Stimulated activated CD8-positive, alpha-beta memory T cell treated with anti-CD3 and anti-CD28 coated beads, Interleukin-12 subunit alpha, Interleukin-12 subunit beta, amount 100 ng/mL, for 24 hours (primary cell): ENCODE results near the gene ARMC6.
"Not testable (repeated sequence)": the region's sequence is repeated elsewhere in the genome, so short reads cannot be mapped to it uniquely, and the experiment has no call there.

Experiments
- DNase-seq: peaks from one replicate; pipeline ENCODE4 v3.0.0-alpha.2; 2020; ENCODE audit errors: extremely low read depth

ARMC6 gene

GRCh38 chr19:19074196-19074882 is 40.9 kb downstream of the ARMC6 start:
- DNase-seq = no peak

DNA sequence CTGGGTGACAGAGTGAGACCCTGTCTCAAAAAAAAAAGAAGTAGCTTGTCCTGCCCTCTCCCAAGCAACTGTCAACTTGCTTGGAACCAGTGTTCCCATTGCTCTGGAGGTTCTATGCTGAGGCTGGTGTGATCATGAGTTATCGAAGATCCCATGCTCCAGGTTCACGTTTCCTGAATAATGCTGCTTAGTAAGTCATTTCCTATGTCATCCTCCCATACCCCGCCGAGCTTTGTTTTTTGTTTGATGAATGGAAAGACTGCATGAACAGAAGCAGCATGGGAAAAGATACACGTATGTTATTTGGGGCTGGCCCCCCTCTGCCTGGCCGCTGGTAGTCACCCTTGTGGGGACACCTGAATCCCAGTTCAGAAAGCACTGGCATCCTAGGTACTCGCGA is 41.7 kb downstream of the ARMC6 start:
- no peak for DNase-seq

DNA sequence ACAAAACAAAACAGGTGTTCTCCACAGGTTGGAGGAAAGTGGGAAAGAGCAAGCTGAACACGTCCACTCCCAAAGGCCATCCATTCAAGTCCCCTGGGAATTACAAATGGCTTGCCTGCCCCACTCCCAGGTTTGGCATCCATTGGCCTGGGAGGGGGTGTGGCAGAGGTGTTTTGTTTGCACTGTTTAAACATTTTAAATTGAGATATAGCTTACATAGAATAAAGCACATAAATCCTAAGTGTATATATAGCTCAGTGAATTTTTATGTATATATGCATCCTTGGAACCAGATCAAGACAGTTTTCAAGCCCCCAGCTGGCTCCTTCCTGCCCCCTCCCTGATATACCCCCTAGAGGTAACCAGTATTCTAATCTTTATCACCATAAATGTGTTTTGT is 43.1 kb downstream of the ARMC6 start:
- DNase-seq = no peak

GRCh38 chr19:19077103-19077502 is 43.7 kb downstream of the ARMC6 start:
- no peak for DNase-seq

DNA sequence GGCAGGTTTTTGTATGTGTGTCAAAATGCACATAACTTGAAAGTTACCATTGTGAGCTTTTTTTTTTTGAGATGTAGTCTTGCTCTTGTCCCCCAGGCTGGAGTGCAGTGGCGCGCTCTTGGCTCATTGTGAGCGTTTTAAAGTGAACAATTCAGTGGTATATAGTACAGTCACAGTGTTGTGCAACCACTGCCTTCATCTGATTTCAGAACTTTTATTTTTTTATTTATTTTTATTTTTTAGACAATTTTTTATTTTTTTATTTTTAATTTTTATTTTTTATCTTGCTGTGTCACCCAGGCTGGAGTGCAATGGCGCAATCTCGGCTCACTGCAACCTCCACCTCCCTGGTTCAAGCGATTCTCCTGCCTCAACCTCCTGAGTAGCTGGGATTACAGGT is 45.4 kb downstream of the ARMC6 start:
- no peak for DNase-seq

- DNase-seq = no peak
These were observed 46.2 kb downstream of the ARMC6 start for GRCh38 chr19:19079571-19079970.

DNA sequence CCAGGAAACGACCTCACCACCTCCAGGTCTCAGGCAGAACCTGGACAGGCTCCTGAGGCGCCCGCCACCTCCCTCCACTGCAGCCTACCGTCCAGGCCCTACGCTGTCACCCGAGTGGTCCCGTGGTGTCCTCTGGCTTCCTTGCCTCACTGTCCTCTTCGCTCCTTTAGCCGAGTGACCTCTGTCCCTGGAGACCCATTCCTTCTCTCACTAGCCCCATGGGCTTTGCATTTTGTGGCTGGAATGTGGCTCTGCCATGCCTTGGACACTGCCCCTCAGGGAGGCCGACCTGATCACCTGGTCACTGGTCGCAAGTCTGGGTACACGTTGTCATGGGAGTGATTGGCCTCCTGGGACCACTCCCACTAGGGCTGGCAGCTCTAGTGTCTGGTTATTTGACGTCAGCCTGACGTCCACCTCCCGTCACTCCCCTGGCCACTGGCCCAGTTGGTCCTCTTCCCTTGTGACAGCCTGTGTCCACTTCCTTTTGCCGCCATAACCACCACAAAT is 48.3 kb downstream of the ARMC6 start:
- DNase-seq = no peak

- DNase-seq = no peak
These were observed 50.2 kb downstream of the ARMC6 start for GRCh38 chr19:19083413-19084178.

DNA sequence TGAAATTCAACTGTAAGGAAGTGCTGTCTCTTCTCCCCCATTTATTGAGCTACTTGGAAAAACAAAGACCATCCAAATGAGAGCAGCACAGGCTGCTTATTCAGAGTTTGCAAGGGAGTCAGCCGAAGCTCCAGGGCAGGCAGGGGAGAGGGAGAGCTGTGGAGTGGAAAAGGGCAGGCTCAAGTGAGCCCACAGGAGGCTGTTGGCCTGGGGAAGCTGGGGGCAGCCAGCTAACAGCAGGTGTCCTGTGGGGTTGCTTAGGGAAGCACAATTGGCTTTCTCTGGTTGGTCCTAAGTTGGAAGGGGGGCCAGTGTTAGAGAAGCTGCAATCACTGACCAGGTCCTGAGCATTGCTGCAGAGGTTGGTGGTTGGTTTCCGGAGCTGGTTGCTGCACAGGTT is 54.3 kb downstream of the ARMC6 start:
- DNase-seq = no peak

- DNase-seq = no peak
These were observed 61.1 kb downstream of the ARMC6 start for GRCh38 chr19:19094513-19094912.

DNA sequence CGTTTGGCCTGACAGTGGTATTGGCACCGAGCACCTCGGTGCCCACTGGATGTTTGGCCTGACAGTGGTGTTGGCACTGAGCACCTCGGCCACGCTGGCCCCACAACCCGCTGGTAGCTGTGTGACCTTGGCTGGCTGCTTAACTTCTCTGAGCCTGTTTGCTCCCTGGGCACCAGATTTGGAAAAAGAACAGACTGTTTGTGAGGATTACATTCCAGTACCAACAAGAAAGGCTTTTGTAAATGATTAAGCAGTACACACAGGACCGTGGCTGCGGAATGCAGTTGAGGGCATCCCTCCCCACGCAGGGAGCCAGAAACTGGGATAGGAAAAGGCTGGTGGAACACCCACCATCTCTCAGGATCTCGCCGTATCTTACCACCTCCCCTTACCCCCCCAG is 62.3 kb downstream of the ARMC6 start:
- no peak for DNase-seq

DNA sequence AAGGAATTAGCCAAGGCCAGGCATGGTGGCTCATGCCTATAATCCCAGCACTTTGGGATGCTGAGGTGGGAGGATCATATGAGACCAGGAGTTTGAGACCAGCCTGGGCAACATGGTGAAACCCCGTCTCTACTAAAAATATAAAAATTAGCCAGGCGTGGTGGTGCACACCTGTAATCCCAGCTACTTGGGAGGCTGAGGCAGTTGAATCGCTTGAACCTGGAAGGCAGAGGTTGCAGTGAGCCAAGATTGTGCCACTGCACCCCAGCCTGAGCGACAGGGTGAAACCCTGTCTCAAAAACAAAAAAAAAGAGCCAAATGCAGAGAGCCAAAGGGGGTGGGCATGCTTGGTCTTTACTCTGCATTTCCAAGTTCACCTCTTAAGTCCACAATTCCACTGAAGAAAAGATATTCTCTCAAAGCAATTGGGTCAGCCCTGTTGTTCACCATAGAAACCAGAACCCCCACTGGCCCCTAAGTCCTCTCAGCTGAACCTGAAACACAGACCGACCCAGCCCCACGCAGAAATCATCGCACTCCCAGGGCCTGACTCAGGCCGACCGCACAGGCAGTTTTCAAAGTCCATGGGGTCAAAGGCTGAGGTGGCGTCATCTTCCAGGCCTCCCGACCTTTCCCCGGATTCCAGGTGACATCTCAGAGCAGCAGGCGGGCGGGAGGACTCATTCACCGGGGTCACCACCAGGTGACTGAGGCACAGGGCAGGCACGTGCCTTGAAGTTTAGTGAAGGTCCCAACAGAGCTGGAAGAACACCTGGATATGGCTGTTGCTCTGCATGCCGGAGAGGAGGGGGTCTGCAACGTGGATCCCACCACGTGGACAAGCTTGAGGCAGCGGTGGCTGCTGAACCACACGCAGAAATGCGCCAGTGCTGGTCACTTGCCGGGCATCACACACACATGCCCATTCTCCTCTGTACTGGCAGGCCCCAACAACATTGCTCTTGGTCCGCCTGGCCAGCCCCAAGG is 63.5 kb downstream of the ARMC6 start:
- DNase-seq = no peak

DNA sequence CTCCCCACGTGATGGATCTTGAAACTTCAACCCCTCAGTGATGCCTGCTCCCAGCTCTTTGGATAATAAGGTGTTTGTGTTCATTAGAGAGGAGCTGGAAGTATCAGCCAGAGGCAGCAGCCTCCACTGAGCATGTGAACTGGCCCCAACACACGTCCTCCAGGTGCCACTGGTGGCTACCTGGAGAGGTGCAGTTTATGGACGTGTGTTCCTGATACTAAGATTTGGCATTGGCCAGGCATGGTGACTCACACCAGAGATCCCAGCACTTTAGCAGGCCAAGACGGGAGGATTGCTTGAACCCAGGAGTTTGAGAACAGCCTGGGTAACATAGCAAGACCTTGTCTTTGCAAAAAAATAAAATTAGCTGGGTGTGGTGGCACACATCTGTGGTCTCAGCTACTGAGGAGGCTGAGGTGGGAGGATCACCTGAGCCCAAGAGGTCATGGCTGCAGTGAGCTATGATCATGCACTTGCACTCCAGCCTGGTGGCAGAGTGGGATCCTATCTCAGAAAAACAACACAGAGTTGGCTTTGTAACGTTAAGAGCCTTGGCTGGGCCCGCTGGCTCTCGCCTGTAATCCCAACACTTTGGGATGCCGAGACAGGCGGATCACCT is 64.8 kb downstream of the ARMC6 start:
- DNase-seq = no peak

GRCh38 chr19:19098703-19099632 is 65.6 kb downstream of the ARMC6 start:
- DNase-seq = no peak

DNA sequence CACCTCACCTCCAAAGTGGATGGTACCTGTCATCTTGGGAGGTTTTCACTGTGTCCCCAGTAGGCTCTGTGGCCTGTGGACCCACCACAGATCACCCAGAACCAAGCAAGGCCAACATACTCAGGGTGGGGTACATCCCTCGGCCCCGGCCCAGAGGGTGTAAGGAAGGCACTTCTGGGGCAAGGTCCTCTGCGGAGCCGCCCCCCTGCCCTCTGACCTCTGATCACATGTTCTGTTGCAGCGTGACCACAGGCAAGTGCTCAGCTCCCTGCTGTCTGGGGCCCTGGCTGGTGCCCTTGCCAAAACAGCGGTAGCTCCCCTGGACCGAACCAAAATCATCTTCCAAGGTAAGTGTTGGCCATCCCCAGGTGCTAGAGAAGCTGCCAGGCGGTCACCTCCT is 68.1 kb downstream of the ARMC6 start:
- DNase-seq = no peak

DNA sequence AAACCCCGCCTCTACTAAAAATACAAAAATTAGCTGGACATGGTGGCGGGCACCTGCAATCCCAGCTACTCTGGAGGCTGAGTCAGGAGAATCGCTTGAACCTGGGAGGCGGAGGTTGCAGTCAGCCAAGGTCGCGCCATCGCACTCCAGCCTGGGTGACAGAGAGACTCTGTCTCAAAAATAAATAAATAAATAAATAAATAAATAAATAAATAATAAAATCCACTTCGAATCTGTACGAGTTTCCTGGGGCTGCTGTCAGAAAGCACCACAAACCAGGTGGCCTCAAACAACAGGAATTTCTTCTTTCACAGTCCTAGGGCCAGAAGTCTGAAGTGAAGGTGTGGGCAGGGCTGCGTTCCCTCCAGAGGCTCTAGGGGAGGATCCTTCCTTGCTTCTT is 69.2 kb downstream of the ARMC6 start:
- not testable (repeated sequence) for DNase-seq

DNA sequence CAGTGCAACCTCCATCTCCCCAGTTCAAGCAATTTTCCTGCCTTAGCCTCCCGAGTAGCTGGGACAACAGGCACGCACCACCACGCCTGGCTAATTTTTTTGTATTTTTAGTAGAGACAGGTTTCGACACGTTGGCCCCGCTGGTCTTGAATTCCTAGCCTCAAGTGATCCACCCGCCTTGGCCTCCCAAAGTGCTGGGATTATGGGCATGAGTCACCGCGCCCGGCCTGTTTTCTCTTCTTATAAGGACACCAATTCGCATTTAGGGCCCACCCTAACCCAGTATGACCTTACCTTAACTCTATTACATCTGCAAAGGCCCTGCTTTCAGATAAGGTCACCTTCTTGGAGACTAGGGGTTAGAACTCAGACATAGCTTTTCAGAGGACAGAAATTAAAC is 69.8 kb downstream of the ARMC6 start:
- no peak for DNase-seq

- no peak for DNase-seq
These were observed 72.1 kb downstream of the ARMC6 start for GRCh38 chr19:19105365-19106055.

DNA sequence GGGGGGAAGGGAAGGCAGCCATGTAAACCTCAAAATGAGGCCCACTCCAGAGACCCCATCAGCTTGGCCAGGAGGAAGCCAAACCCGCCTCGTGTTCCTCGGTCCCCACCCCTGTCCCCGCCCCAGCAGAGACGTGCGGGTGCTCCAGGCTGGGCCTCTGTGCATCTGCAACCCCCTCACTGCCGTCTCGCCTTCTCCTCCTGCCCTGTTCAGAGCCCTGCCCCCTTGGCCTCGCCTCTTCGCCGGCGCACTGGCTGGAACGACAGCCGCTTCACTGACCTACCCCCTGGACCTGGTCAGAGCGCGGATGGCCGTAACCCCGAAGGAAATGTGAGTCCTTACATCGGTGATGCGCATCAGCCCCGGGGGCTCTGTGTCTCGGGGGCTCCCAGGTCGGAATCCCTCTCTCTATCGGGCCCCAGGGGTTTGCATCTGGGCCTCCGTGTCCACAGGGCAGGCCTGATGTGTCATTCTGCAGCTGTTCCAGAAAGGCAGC is 72.7 kb downstream of the ARMC6 start:
- no peak for DNase-seq

- not testable (repeated sequence) for DNase-seq
These were observed 73.5 kb downstream of the ARMC6 start for GRCh38 chr19:19106938-19107337.
